ENCODE measurements around the gene SMS. TPM values are rescaled to one million over a fixed set of nuclear protein-coding genes. Genes with fewer than 3 reads are reported as not detected.

SMS gene
- total RNA-seq, 1 experiment from 2014 or later = 218 TPM

GRCh38 chrX:21929209-21929608, 11.3 kb upstream of the SMS start:
- Histone ChIP-seq H2AFZ (no peak overlapping the region), H3K4me2 (no peak overlapping the region), H3K4me3 (no peak overlapping the region), H3K9me2 (ENCODE audit: insufficient read depth) (no peaks in the 10 kb centered on the region), H3F3A (ENCODE audit: insufficient read depth, low read depth) (peaks cover 23% of the 10 kb centered on the region), H3K27ac (no peak overlapping the region), H3K36me3 (ENCODE audit: low read depth) (no peaks in the 10 kb centered on the region), H3K4me1 (replicated peaks; ENCODE audit: insufficient read depth) (peaks cover 33% of the 10 kb centered on the region), H4K20me1 (ENCODE audit: insufficient read depth) (no peaks in the 10 kb centered on the region), H3K27me3 (ENCODE audit: insufficient read depth, low read depth) (no peaks in the 10 kb centered on the region), H3K9me3 (ENCODE audit: insufficient read depth, low read depth) (no peaks in the 10 kb centered on the region; the same call in 1 of the 2 replicates), H3K79me2 (ENCODE audit: low read depth) (no peaks in the 10 kb centered on the region)
- CTCF ChIA-PET = no interaction called here
- intact Hi-C loops (cut with micrococcal nuclease; ENCODE audit: unreplicated experiment) = loop anchor here (5.0 kb wide), 1 partner anchor 133 kb away; no protein-coding TSS in a partner anchor
- BruUV-seq (replicated peaks) = no TSS peak
- POLR2A ChIA-PET (ENCODE audit: unreplicated experiment) = no interaction called here
- no peak for TF ChIP-seq EZH2 (IDR thresholded peaks at IDR 0.05; ENCODE audit: low read depth)
- no peak for TF ChIP-seq CTCF (conservative IDR thresholded peaks at IDR 0.05)
- DNase-seq = no peak

- no TSS peak for BruUV-seq (replicated peaks)
- Histone ChIP-seq H3F3A (ENCODE audit: insufficient read depth, low read depth) (peaks cover 23% of the 10 kb centered on the region), H3K27ac (no peak overlapping the region), H3K9me3 (ENCODE audit: insufficient read depth, low read depth) (no peaks in the 10 kb centered on the region; the same call in 1 of the 2 replicates), H3K4me1 (replicated peaks; ENCODE audit: insufficient read depth) (peaks cover 35% of the 10 kb centered on the region), H3K79me2 (ENCODE audit: low read depth) (no peaks in the 10 kb centered on the region), H3K36me3 (ENCODE audit: low read depth) (no peaks in the 10 kb centered on the region), H3K9me2 (ENCODE audit: insufficient read depth) (no peaks in the 10 kb centered on the region), H3K4me2 (no peak overlapping the region), H3K27me3 (ENCODE audit: insufficient read depth, low read depth) (no peaks in the 10 kb centered on the region), H3K4me3 (no peak overlapping the region), H2AFZ (no peak overlapping the region), H4K20me1 (ENCODE audit: insufficient read depth) (no peaks in the 10 kb centered on the region)
- ChIA-PET CTCF (no interaction called here), POLR2A (ENCODE audit: unreplicated experiment) (no interaction called here)
- TF ChIP-seq EZH2 (IDR thresholded peaks at IDR 0.05; ENCODE audit: low read depth) (no peak), CTCF (conservative IDR thresholded peaks at IDR 0.05) (no peak)
- intact Hi-C loops (cut with micrococcal nuclease; ENCODE audit: unreplicated experiment) = no loop called here
- no peak for DNase-seq
Measured at GRCh38 chrX:21930986-21931385, 9.5 kb upstream of the SMS start.

DNA sequence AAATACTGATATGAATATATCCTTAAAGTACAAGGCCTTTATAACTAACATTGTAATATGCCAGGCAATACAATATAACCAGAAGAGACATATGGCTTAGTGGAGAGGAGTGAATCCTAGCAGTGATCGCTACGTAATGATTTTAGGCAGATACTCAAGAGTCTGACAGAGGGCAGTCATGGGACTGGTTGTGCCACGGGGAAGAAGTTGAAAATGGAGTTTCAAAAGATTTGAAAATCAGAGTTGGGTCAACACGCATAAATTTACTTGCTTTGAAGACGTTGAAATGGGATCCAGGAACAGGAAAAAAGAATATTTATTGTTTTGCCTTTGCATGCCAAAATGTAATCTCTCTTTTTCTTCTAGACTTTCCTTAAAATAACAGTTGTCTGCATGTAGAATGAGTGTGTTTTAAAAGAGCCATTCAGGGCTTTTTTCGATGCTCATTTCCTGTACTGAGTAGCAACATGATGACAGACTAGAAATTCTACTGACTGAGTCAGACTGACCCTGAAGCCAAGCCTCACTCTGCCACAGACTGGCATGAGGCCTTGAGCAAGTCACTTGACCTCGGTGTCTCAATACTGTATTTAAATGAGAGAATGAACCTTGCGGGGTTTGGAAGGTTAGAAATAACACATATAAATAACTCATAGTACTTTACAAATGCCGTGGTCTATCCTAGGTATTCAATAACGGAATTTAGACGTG, 8.1 kb upstream of the SMS start:
- no peaks in the 10 kb centered on the region for H3K36me3 ChIP-seq (ENCODE audit: low read depth)
- H3K4me3 ChIP-seq = no peak overlapping the region
- ChIA-PET POLR2A (ENCODE audit: unreplicated experiment) (no interaction called here), CTCF (no interaction called here)
- H2AFZ ChIP-seq = peak overlapping the region; percentile 56; the same call in 1 of the 2 replicates
- no peaks in the 10 kb centered on the region for H3K27me3 ChIP-seq (ENCODE audit: insufficient read depth, low read depth)
- H3K9me2 ChIP-seq (ENCODE audit: insufficient read depth) = no peaks in the 10 kb centered on the region
- no peaks in the 10 kb centered on the region for H4K20me1 ChIP-seq (ENCODE audit: insufficient read depth)
- peaks cover 22% of the 10 kb centered on the region for H3K4me1 ChIP-seq (replicated peaks; ENCODE audit: insufficient read depth)
- H3K79me2 ChIP-seq (ENCODE audit: low read depth) = no peaks in the 10 kb centered on the region
- TF ChIP-seq EZH2 (IDR thresholded peaks at IDR 0.05; ENCODE audit: low read depth) = no peak
- TF ChIP-seq CTCF (conservative IDR thresholded peaks at IDR 0.05) = no peak
- peak overlapping the region; percentile 91 for H3K27ac ChIP-seq
- intact Hi-C loops (cut with micrococcal nuclease; ENCODE audit: unreplicated experiment) = no loop called here
- peaks cover 10% of the 10 kb centered on the region; the same call in 1 of the 2 replicates for H3F3A ChIP-seq (ENCODE audit: insufficient read depth, low read depth)
- DNase-seq = peak; percentile 34 to 86
- H3K4me2 ChIP-seq = peak overlapping the region; percentile 46
- H3K9me3 ChIP-seq (ENCODE audit: insufficient read depth, low read depth) = no peaks in the 10 kb centered on the region; the same call in 1 of the 2 replicates
- TSS peak; percentile 23 for BruUV-seq (replicated peaks)
